Measurements from ENCODE around the gene THADA.

THADA gene

DNA sequence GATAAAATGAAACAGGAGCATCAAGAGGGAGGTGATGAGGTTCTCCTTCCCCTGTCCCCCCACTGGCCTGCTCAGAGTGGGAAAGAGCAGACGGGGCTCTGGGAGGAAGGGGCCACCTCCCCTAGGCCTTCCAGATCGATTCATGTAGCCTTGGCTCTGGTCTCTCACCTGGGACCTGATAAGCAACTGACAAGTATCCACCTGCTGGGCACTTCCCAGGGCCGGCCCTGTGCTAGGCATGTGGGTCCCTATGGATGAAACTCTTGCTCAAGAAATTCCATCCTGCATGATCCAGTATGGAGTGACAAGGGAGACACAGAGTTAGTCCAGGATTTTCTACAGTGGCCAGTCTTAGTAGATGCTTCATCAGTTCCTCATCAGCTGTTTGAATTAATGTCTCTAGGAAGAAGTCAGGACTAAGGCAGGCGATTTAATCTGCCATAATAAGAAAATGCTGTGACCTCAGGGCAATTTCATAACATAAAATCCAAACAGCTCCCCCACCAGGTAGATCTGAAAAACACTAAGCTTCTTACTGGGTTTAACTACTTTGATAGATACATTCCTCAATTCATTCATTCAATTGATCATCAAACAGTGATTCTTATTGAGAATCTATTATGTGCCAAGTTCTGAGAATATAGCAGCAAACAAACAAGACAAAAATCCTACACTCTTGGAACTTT is 324.8 kb downstream of the THADA start:
- no peaks in the 10 kb centered on the region; the same call in none of the 2 replicates for H3K36me3 ChIP-seq
- no peak for DNase-seq
- no peaks in the 10 kb centered on the region for H3K9me3 ChIP-seq (ENCODE audit: severe bottlenecking)
- no peaks in the 10 kb centered on the region for H3K27me3 ChIP-seq (ENCODE audit: insufficient read depth, low read depth, severe bottlenecking)
- H3K27ac ChIP-seq, result no peak overlapping the region
- TF ChIP-seq, protein P1, sequence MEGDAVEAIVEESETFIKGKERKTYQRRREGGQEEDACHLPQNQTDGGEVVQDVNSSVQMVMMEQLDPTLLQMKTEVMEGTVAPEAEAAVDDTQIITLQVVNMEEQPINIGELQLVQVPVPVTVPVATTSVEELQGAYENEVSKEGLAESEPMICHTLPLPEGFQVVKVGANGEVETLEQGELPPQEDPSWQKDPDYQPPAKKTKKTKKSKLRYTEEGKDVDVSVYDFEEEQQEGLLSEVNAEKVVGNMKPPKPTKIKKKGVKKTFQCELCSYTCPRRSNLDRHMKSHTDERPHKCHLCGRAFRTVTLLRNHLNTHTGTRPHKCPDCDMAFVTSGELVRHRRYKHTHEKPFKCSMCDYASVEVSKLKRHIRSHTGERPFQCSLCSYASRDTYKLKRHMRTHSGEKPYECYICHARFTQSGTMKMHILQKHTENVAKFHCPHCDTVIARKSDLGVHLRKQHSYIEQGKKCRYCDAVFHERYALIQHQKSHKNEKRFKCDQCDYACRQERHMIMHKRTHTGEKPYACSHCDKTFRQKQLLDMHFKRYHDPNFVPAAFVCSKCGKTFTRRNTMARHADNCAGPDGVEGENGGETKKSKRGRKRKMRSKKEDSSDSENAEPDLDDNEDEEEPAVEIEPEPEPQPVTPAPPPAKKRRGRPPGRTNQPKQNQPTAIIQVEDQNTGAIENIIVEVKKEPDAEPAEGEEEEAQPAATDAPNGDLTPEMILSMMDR (IDR thresholded peaks at IDR 0.05; ENCODE audit: low read depth, low read length), result peak; percentile 15; the same call in 1 of the 2 replicates
- H3K4me3 ChIP-seq (ENCODE audit: low read depth, low read length), result no peak overlapping the region

DNA sequence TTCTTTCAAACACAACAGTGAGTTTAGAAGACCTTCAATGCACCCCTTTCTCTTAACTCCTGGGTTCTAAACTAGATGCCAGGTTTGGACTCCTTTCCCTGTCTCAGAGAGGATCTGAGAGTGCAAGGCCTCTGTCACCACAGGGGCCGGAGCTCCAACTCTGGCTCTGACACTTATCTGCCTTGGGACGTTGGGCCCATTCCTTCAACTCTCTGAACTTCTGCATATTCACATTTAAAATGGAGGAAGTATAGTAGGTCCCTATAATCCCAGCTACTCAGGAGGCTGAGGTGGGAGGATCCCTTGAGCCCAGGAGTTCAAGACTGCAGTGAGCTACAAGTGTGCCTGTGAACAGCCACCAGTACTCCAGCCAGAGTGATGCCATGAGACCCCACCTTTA is 325.4 kb downstream of the THADA start:
- Histone ChIP-seq H3K4me3 (ENCODE audit: low read depth, low read length) (no peak overlapping the region), H3K9me3 (ENCODE audit: severe bottlenecking) (no peaks in the 10 kb centered on the region), H3K27ac (no peak overlapping the region), H3K36me3 (no peaks in the 10 kb centered on the region; the same call in none of the 2 replicates), H3K27me3 (ENCODE audit: insufficient read depth, low read depth, severe bottlenecking) (no peaks in the 10 kb centered on the region)
- TF ChIP-seq, protein P1 (IDR thresholded peaks at IDR 0.05; ENCODE audit: low read depth, low read length), result no peak
- no peak for DNase-seq

GRCh38 chr2:43269706-43270105 is 326.1 kb downstream of the THADA start:
- no peaks in the 10 kb centered on the region for H3K27me3 ChIP-seq (ENCODE audit: insufficient read depth, low read depth, severe bottlenecking)
- TF ChIP-seq, protein P1 (IDR thresholded peaks at IDR 0.05; ENCODE audit: low read depth, low read length), result no peak
- DNase-seq, result no peak
- no peaks in the 10 kb centered on the region; the same call in none of the 2 replicates for H3K36me3 ChIP-seq
- no peak overlapping the region; the same call in 1 of the 2 replicates for H3K27ac ChIP-seq
- H3K9me3 ChIP-seq (ENCODE audit: severe bottlenecking), result no peaks in the 10 kb centered on the region
- no peak overlapping the region for H3K4me3 ChIP-seq (ENCODE audit: low read depth, low read length)

- TF ChIP-seq, protein P1 (IDR thresholded peaks at IDR 0.05; ENCODE audit: low read depth, low read length), result peak; percentile 66
- no peaks in the 10 kb centered on the region for H3K27me3 ChIP-seq (ENCODE audit: insufficient read depth, low read depth, severe bottlenecking)
- DNase-seq, result peak; percentile 88
- no peak overlapping the region for H3K4me3 ChIP-seq (ENCODE audit: low read depth, low read length)
- no peaks in the 10 kb centered on the region; the same call in none of the 2 replicates for H3K36me3 ChIP-seq
- H3K9me3 ChIP-seq (ENCODE audit: severe bottlenecking), result no peaks in the 10 kb centered on the region
- H3K27ac ChIP-seq, result peak overlapping the region; percentile 28
Measured at GRCh38 chr2:43269074-43269572, 326.7 kb downstream of the THADA start.

DNA sequence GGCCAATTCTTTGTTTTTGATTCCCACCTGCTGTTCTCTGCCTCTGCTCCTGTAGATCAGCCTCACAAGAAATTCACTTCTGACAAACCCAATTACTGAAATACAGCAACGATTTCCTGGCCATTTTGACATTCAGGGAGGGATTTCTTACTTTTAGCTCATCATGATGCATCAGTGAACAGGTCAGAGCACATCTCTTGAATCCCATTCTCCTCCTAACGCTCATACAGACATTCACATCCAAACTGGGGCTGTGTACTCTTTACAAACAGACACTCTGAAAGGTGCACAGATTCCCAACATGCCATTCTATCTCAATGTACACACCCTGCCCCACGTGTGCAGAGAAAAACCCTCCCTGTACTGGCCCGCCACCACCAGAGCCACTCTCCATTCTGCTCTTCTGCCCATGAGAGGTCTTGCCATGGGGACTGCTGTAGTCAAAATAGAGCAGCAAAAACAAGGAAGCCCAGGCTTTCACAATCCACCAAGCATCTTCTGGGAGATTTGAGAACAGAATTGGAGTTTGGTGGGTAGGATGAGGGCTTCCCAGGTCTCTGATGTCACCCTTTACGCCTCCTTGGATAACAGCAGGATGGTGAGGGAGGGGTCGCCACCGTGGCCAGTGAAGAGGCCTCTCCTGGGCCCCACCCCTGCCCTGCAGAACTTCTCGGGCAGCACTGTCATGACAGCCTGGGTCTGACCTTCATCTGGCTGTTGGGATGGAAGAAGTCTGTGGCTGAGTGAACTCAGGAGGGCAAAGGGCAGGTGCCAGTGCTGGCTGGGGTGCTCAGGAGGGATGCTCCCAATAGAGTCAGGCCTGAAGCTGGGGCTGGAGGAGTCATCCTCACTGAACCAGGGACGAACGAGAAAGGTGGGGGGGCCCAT is 327.5 kb downstream of the THADA start:
- no peaks in the 10 kb centered on the region for H3K27me3 ChIP-seq (ENCODE audit: insufficient read depth, low read depth, severe bottlenecking)
- H3K36me3 ChIP-seq, result no peaks in the 10 kb centered on the region; the same call in none of the 2 replicates
- H3K27ac ChIP-seq, result peak overlapping the region; percentile 28
- no peak overlapping the region for H3K4me3 ChIP-seq (ENCODE audit: low read depth, low read length)
- no peaks in the 10 kb centered on the region for H3K9me3 ChIP-seq (ENCODE audit: severe bottlenecking)
- TF ChIP-seq, protein P1 (IDR thresholded peaks at IDR 0.05; ENCODE audit: low read depth, low read length), result no peak
- no peak for DNase-seq

All from WERI-Rb-1 (cell line).